NCI-H128 (cell line): ENCODE data around the gene ITPR3.

Experiments
- DNase-seq: peaks from one replicate; lab custom pipeline; 2025; ENCODE audit not compliant: unreplicated experiment; lab: John Stamatoyannopoulos, UW

The ITPR3 gene

DNA sequence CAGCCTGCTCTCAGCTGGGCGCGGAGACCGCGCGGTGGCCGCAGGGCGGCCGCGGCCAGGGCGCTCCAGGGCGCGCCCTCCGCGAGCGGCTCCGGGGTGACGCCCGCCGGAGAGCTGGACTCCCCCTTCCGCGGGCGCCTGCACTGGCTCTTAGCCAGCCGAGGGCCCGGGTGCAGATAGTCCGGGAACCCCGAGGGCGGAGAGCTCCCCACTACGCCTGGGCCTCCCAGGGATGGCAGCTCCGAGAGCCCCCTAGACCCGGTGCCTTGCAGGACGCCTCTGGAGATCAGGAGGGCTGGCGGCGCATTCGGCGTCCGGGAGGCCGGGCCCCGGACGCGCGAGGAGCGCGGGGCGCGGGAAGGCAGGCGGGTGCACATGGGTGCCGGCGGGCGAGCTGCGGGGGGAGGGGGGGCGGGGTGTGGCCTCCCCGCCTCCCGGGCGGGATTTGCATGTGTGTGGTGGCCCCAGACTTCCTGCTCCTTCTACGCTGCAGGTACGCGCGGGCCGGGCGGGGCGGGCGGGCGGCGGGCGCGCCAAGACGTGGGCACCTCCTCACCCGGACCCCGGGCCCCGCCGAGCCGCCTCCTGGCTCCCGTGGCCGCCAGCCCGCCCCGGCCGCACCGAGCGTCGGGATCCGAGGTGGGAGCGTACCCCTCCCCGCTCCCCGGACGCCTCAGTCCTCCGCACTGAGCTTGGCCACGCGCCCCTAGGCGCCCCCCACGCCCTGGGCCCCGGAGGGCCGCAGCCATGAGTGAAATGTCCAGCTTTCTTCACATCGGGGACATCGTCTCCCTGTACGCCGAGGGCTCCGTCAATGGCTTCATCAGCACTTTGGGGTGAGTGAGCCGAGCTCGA, at the start of gene ITPR3:
Gene ITPR3, plus strand, starts transcription at position 467 of the 855 bp plus-strand sequence. Its CDS starts 281 bp downstream, at position 748.
- DNase-seq, result no peak

DNA sequence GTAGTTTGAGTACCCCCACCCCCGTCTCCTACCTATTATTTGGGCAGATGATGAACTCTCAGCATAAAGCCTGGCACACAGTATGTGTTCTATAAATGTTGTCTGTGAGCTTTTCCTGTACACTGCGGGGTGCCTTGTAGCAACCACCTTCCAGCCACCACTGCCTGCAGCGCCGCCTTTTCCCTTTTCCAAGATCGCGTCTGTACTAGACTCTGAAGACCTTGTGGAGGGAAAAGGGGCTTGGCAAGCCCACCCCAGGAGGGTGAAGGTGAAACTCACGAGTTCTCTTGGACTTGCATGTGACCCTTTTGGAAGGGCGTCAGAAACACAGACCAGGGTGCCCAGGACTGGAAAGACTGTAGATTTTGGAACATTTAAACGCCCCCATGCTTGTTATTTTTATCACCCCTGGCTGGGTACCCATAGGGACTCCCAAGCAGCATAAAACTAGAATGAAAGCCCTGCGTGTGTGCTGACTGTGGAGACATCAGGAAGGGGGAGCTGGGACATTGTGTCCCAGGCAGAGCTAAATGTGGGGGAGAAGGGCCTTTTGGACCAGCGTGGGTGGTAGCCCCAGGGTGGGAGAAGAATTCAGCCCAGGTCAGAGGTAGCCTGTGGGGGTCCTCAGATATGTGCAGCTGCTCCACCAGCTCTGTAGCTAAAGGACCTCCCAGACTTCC, 49.3 kb upstream of the ITPR3 start:
- no peak for DNase-seq

DNA sequence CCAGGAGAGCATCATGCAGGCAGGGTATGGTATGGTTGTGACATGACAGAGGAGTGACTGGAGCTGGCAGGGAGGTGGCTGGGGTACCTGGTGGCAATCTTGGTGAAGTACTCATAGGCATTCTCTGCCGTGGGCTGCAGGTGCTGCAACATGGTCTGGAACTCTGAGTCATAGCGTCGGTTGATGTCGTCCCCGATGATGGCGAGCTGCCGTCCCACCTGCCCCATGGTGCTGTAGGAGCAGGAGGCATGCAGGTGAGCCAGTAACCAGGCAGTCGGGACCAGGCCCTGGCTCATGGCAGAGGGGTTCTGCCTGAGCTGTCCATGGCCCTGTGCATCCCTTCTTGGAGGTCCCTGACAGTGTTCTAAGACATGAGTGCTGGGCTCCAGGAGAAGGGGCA, 45.9 kb upstream of the ITPR3 start:
- DNase-seq, result no peak

DNA sequence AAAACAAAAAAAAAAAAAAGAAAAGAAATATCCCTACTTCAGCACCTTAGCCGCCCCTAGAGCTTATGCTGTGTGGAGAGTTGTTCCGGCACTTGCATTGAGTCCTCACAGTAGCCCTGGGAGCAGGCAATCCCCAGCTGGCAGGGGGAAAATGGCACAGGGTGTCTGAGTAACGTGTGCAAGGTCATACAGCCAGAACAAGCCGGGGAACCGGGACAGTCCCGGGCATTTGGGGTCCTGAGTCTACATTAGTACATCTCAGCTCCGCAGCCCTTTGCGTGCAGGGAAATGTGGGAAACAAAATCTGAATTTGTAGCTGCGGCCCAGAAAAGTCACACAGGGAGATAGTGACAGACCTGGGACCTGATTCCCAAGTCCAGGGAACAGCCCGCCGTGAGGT, 44.5 kb upstream of the ITPR3 start:
- no peak for DNase-seq

DNA sequence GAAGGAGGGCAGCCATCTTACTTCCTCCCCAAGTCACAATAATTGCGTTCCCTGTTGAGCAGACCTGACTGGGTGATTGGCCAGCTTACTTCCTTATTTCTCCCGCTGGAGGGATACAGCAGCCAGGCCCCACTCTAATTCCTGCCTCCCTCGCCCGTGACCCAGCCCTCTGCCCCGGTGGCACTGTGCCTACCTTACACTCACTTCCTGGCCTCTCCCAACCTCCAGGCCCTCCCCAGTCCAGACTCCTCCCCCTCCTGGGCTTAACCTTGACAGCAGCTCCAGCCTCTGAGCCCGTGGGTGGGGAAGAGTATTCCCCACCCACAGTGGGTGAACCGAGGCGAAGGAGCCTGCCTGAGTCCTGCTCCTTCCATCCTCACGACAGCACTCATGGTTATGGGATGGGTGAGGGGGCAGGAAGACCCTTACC, 44.0 kb upstream of the ITPR3 start:
- no peak for DNase-seq

DNA sequence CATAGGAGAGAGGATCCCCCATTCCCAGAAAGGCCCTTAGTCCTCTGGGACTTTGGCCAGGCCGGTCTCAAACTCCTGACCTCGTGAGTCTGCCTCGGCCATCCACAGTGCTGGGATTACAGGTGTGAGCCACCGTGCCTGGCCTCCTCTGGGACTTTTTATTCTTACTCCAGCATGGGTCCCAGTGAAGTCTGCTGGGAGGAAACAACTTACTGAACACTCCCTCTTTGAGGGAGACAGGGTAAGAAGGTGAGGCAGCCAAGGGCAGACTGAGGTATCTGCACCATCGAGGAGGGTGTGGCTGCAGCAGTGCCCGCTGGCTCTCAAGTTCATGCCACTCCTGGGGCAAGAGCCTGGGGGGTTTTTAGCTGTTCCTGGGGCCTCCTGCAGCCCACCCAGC, 43.4 kb upstream of the ITPR3 start:
- DNase-seq, result no peak

DNA sequence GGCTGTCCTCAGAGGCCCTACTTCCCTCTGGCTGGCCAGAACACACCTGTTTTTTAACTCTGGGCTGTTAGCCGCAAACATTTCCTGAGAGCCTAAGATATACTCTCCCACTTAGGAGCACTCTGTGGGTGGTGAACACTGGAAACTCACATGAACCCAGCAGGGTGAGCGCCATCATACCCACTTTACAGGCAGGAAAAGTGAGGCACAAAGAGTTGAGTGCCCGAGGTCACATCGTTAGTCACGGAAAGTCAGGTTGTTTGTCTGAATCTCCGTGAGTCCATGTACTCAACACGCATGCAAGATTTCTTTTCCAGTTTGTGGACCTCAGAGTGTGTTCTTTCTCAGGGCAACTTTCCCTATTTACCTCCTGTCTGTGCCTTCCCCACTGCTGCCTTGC, 43.0 kb upstream of the ITPR3 start:
- DNase-seq, result no peak

DNA sequence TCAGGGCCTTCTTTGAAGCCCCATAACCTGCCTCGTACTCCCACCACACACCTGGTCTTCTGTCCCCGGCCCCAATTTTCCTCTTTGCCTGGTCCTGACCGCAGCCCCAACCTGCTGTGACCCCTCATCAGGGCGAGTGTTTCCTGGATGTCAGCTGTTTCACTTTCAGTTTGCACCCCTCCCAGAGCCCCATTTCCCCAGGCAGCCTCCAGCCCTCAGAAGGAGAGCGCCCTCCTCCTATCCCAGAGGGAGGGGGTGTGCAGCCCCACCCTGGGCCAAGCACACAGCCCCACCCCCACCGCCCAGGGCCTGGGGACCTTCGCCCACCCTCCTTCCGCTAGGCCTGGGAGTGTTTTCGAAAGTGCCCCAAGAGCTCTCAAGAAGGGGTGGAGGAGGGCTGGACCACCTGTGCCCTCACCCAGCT, 42.5 kb upstream of the ITPR3 start:
- DNase-seq, result no peak

DNA sequence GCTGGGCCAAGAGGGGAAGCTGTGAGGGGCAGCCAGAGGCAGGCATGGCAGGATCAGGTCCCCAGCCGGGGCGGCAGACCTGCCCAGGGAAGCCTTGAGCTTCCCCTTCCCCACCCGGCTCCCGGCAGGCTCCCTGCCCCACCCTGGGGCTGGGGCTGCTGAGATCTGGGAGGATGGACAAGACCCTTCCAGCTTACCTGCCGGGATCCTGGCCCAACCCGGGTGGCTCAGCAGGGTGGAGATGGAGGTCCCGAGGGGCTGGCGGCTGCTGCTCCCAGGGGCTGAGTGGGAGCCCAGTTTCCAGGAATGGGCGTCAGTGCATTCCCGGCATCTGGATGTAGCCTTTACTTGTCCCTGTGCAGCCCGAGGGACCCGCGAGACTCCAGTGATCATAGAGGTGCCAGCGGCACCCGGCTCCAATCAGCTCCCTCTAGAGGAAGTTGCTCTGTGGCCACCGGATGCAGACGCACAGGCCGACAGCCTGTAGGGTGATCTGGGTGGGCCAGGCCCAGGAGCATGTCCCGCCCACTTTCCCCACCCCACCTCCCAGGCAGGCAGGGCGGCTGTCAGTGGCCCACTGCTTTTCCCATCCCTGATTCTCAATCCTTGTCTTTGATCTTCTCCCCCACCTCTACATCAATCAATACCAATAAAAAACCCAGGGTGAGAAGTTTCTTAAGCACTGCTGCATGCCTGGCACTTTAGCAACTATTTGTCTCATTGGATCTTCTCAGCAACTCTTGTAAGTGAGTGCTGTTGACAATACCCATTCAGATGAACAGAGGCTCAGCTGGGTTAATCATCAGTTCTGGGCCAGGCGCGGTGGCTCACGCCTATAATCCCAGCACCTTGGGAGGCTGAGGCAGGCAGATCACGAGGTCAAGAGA, 41.1 kb upstream of the ITPR3 start, which contains the start of gene BAK1:
Gene BAK1, minus strand, starts transcription at position 449 of the 887 bp plus-strand sequence. CDS start 2,672 bp downstream, outside the sequence.
- peak; percentile 74 for DNase-seq

DNA sequence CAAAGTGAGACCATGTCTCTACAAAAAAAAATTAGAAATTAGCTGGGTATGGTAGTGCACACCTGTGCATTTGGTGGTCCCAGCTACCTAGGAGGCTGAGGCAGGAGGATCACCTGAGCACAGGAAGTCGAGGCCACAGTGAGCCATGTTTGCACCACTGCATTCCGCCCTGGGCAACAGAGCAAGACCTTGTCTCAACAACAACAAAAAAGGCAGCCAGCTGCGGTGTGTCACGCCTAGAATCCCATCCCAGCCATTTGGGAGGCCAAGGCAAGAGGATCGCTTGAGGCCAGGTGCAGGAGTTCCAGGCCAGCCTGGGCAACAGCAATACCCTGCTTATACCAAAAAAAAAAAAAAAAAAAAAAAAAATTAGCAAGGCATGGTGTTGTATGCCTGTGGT, 39.9 kb upstream of the ITPR3 start:
- no peak for DNase-seq

DNA sequence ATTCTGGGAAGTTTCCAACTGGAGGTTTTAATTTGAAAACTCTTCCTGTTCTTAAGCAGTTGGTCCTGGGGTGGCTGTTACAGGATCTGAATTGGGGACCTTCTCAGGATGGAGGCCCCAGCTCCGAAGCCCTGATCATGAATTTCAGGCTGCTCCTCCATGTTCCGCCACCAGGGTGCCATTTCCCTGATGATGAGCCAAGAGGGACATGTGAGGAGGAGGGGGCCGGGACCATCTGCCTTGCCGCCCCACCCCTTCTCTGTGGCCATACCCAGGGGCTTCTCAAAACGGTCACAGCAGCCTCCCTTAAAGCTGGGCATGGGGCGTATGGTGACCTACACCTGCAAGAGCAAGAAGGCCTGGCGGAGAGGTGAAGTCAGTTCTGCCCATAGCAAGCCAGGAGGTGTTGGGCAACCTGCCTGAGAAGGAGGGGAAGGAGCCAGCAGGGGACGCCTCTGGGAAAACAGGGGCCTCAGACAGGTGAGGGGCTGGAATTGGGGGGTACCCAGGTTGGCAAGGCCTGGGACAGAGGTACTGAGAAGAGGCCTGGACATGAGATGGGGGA, 37.4 kb upstream of the ITPR3 start:
- DNase-seq, result no peak

DNA sequence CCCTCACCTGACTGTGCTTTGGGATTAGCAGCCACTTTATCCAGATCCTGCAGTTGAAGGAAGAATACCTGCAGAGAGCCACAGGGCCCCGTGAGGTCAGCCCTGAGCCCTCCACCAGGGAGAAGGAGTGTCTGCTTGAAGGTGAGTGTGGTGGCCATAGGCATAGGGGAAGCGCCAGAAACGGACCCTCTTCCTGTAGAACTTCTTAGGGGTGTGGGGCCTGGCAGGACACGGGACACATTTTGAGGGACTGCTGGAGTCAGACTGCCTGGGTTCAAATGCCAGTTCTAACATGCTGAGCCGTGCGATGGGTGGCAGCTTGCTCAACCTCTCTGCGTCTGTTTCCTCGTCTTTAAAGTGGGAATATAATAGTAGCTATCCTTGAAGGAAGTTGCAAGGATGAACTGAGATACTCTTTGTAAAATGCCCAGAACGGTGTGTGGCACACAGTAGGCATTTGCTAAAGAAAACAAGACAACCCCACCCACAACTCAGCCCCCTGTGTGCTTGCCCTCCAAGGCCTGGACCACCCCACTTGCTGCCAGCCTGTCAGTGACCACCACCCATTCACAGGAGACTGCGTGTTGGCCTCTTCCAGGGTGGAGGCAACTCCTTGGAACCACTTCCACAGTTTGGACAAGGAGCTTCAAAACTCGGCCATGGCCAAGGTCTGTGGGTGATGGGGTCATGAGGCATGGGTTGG, 36.3 kb upstream of the ITPR3 start:
- DNase-seq, result no peak

DNA sequence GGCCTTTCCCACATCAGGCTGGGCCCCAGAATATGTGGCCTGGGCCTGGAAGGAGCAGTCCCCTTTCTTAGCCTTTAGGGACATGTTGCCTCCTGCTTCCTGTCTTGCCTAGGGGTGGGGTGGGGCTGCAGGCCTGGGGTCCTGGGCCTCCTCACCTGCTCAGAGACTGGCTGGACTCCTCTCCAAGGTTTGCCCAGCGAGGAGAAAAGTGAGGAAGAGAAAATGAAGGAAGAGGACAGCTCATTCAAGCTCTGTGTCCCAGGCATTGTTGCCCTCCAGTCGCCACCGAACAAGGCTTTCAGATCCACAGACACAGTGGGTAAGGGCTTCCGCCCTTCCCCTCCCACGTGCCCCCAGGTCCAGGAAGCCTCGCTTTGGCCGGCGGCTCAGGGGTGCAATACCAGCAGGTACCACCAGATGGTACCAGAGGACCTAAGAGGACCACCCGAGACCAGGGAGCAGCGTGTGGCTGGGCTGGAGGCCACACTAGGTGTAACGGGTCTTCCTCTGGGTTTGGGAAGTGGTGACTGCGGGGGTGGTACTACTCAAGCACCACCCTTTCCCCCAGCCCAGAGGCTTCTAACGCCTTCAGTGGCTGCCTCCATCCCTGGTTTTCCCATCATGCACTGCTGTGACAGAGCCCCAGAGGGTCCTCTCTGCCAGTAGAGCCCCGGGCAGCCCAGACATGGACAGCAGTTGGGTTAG, 35.6 kb upstream of the ITPR3 start:
- DNase-seq, result peak; percentile 58

DNA sequence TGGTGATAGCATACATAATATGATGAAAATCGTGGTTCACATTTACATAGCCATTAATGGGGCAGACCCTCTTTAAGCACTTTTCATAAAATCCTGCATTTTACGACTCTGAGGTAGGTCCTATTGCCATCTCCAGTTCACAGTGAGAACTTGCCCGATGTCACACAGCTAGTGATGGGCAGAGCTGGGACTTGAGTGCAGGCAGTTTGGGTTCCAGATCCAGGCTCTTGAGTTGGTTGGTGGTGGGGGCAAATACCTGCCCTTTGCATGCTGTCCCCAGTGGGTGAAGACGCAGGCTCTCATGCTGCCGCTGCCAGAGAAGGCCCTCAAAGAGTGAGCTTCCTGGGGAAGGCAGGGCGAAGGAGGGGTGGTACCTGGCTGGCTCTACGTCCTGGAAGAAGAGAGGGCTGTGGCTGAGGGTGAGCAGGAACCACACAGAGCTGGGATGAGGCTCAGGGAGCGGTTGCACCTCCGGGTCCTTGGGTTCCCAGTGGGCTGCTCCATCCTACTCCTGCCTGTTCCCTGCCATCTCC, 34.9 kb upstream of the ITPR3 start:
- DNase-seq, result no peak

DNA sequence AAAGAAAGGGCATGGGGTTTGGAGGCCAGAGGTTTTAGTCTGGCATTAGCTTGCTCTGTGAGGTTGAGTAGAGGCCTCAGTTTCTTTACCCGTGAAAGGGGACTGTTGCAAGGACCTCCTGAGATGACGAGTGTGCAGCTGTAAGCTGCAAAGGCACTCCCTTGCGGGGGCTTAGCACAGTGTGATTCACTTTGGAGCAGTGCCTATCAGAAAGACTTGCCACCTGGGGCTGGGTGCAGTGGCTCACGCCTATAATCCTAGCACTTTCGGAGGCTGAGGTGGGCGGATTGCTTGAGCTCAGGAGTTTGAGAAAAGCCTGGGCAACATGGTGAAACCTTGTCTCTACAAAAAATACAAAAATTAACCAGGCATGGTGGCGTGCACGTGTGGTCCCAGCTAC, 33.6 kb upstream of the ITPR3 start:
- no peak for DNase-seq

DNA sequence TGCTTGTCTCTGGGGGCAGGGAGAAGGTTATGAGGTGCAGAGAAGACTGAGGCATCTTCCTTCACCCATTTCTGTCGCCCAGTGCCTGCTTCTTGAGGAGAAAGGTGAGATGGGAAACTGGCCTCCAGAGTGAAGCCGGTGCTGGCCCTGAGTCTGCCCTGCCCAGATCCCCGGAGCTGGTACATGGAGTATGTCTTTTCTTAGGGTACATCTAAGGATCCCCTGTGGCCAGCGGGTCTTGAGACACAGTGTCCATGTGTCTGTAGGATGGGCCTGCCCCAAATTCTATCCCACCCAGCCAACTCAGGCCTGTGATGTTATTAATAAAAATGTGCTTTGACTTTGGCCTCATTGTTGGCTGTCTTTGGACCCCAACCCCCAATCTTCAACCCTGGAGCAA, 32.2 kb upstream of the ITPR3 start:
- DNase-seq, result no peak

DNA sequence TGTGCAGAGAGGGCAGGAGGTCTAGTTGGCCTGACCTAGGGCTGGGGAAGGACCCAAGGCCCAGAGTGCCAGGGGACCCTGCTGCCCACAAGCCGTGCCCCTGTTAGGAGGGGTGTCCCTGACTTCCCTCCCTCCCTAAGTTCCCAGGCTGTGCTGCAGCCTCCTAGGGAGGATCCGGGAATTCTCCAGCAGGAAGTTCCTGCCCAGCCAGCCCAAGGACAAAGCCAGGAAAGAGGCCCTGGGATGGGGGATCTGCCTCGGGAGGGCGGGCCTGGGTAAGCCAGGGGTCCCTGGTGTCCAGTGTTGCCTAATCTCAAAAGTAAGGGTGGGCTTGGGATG, 31.8 kb upstream of the ITPR3 start:
- no peak for DNase-seq

DNA sequence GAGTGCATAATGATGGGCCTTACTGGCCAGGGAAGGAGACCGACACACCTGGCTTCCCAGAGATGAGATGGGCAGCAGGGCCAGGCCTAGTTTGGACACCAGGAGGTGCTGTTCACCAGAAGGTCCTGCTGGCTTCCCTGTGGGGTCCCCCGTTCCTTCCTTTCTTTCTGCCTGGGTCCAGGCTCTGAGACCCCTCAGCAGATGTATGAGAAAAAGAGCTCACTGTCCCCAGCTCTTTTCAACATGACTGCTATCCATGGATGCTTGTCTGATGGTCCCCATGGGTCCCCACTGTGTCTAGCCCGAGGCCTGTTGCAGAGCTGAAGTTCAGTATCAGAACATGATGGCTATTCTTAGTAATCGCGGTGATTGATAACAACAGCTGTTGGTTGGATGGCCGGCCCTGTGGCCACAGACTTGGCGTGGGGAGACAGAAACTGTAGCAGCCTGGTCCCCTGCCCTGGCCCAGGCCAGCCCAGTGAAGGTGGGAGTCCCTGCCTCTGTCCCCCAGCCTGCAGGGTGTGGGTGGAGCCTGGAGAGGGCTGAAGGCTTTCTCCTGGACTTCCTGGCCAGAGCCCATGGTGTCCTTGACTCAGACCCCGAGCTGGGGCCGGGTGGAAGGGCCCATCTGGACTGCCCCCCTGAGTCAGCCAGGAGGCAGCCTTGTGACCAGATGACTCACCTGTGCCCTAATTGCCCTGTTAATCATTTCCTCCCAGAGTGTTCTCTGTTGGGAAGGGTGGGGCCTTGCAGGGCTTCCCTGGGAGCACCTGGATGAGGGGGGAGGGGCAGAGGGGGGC, 31.2 kb upstream of the ITPR3 start:
- no peak for DNase-seq
